ENCODE measurements around the gene SENP3. TPM values are rescaled to one million over a fixed set of nuclear protein-coding genes. Genes with fewer than 3 reads are reported as not detected.

The SENP3 gene
- total and polyA plus RNA-seq, 2 of the 13 experiments (the other 11 are each of a cell fraction or from before 2014, with no cell fraction given) = 55.8 to 75.4 TPM

DNA sequence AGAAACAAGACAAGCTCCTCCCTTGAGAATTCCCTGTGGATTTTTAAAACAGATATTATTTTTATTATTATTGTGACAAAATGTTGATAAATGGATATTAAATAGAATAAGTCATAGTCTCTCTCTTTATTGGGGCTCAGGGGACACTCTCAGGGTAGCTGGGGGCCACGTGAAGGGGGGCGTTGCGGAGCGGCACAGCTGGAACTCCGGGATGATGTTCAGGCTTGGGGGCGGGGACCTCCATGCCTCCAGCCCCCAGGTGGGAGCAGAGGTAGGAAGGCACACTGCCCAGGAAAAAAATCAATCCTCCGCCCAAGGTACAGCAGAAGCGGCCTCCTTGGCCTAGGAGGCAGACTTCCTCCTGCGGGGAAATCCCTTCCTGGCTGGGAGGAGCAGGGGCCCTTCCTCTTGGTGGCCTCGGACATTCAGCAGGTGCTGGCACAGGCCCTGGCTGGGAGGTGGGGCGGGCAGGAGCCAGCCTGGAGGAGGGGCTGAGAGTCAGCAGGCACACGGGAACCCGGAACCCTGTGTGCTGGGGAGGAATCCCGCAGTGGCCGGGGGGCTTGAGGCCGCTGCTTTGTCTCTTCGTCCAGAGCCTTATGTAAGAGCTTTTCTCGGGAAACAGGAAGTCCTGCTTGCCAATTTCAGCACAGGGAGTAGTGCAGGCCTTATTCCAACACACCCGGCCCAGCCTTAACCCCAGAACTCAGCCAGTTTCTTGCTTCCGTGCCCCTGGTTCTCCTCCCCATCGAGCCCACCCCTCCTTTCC, 3.8 kb upstream of the SENP3 start (continued):
- TF ChIP-seq, protein P1, sequence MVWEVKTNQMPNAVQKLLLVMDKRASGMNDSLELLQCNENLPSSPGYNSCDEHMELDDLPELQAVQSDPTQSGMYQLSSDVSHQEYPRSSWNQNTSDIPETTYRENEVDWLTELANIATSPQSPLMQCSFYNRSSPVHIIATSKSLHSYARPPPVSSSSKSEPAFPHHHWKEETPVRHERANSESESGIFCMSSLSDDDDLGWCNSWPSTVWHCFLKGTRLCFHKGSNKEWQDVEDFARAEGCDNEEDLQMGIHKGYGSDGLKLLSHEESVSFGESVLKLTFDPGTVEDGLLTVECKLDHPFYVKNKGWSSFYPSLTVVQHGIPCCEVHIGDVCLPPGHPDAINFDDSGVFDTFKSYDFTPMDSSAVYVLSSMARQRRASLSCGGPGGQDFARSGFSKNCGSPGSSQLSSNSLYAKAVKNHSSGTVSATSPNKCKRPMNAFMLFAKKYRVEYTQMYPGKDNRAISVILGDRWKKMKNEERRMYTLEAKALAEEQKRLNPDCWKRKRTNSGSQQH (CRISPR knock-in tag; IDR thresholded peaks at IDR 0.05; ENCODE audit: low read depth) = 0 out of 2 replicates have a peak, but pooled peaks have one; percentile 40
- TF ChIP-seq TP53 (CRISPR knock-in tag; conservative IDR thresholded peaks at IDR 0.05) (no peak), SUZ12 (IDR thresholded peaks at IDR 0.05; ENCODE audit: low read depth, low read length) (no peak), SIX1 (CRISPR knock-in tag; IDR thresholded peaks at IDR 0.05; ENCODE audit: borderline replicate concordance) (no peak), ZZZ3 (CRISPR knock-in tag; IDR thresholded peaks at IDR 0.05; ENCODE audit: borderline replicate concordance) (peak; percentile 72; the same call in 1 of the 2 replicates), DMAP1 (CRISPR knock-in tag; IDR thresholded peaks at IDR 0.05) (no peak; the same call in 1 of the 2 replicates), BHLHE40 (IDR thresholded peaks at IDR 0.05; ENCODE audit: low read length) (no peak), STAT5B (CRISPR knock-in tag; IDR thresholded peaks at IDR 0.05) (no peak), HNRNPLL (IDR thresholded peaks at IDR 0.05; ENCODE audit: low read depth, low read length, poor library complexity, severe bottlenecking) (no peak), JARID2 (CRISPR knock-in tag; IDR thresholded peaks at IDR 0.05; ENCODE audit: insufficient replicate concordance) (no peak), ZNF543 (CRISPR knock-in tag; IDR thresholded peaks at IDR 0.05) (no peak), ZNF549 (CRISPR knock-in tag; IDR thresholded peaks at IDR 0.05) (no peak), ZNF761 (CRISPR knock-in tag; conservative IDR thresholded peaks at IDR 0.05) (no peak), ZEB1 (IDR thresholded peaks at IDR 0.05; ENCODE audit: insufficient replicate concordance, low read depth) (peak; percentile 41), KAT8 (CRISPR knock-in tag; IDR thresholded peaks at IDR 0.05) (peak; percentile 82), SATB2 (CRISPR knock-in tag; IDR thresholded peaks at IDR 0.05) (no peak), REXO4 (CRISPR knock-in tag; IDR thresholded peaks at IDR 0.05; ENCODE audit: borderline replicate concordance) (no peak), PAF1 (CRISPR knock-in tag; IDR thresholded peaks at IDR 0.05) (no peak), SRF (IDR thresholded peaks at IDR 0.05; ENCODE audit: low read depth, low read length) (no peak)
- TF ChIP-seq, protein P2, sequence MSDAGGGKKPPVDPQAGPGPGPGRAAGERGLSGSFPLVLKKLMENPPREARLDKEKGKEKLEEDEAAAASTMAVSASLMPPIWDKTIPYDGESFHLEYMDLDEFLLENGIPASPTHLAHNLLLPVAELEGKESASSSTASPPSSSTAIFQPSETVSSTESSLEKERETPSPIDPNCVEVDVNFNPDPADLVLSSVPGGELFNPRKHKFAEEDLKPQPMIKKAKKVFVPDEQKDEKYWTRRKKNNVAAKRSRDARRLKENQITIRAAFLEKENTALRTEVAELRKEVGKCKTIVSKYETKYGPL (CRISPR knock-in tag; IDR thresholded peaks at IDR 0.05) = no peak
- TF ChIP-seq, protein P3, sequence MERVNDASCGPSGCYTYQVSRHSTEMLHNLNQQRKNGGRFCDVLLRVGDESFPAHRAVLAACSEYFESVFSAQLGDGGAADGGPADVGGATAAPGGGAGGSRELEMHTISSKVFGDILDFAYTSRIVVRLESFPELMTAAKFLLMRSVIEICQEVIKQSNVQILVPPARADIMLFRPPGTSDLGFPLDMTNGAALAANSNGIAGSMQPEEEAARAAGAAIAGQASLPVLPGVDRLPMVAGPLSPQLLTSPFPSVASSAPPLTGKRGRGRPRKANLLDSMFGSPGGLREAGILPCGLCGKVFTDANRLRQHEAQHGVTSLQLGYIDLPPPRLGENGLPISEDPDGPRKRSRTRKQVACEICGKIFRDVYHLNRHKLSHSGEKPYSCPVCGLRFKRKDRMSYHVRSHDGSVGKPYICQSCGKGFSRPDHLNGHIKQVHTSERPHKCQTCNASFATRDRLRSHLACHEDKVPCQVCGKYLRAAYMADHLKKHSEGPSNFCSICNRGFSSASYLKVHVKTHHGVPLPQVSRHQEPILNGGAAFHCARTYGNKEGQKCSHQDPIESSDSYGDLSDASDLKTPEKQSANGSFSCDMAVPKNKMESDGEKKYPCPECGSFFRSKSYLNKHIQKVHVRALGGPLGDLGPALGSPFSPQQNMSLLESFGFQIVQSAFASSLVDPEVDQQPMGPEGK (CRISPR knock-in tag; IDR thresholded peaks at IDR 0.05) = peak; percentile 76
- TF ChIP-seq, protein P4, sequence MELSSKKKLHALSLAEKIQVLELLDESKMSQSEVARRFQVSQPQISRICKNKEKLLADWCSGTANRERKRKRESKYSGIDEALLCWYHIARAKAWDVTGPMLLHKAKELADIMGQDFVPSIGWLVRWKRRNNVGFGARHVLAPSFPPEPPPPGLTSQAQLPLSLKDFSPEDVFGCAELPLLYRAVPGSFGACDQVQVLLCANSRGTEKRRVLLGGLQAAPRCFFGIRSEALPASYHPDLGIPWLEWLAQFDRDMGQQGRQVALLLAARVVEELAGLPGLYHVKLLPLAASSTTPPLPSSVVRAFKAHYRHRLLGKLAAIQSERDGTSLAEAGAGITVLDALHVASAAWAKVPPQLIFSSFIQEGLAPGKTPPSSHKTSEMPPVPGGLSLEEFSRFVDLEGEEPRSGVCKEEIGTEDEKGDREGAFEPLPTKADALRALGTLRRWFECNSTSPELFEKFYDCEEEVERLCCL (CRISPR knock-in tag; IDR thresholded peaks at IDR 0.05; ENCODE audit: borderline replicate concordance) = no peak
- TF ChIP-seq, protein P5, sequence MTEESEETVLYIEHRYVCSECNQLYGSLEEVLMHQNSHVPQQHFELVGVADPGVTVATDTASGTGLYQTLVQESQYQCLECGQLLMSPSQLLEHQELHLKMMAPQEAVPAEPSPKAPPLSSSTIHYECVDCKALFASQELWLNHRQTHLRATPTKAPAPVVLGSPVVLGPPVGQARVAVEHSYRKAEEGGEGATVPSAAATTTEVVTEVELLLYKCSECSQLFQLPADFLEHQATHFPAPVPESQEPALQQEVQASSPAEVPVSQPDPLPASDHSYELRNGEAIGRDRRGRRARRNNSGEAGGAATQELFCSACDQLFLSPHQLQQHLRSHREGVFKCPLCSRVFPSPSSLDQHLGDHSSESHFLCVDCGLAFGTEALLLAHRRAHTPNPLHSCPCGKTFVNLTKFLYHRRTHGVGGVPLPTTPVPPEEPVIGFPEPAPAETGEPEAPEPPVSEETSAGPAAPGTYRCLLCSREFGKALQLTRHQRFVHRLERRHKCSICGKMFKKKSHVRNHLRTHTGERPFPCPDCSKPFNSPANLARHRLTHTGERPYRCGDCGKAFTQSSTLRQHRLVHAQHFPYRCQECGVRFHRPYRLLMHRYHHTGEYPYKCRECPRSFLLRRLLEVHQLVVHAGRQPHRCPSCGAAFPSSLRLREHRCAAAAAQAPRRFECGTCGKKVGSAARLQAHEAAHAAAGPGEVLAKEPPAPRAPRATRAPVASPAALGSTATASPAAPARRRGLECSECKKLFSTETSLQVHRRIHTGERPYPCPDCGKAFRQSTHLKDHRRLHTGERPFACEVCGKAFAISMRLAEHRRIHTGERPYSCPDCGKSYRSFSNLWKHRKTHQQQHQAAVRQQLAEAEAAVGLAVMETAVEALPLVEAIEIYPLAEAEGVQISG (CRISPR knock-in tag; IDR thresholded peaks at IDR 0.05) = peak; percentile 60; the same call in 1 of the 2 replicates
